HTR-8/SVneo (cell line): ENCODE results near the gene CCDC183.
"Not testable (repeated sequence)": the region's sequence is repeated elsewhere in the genome, so short reads cannot be mapped to it uniquely, and the experiment has no call there.

Experiments
- DNase-seq: peaks from one replicate; pipeline ENCODE4 v3.0.0; 2011; ENCODE audit warnings: low spot score, mixed read lengths; ENCODE audit not compliant: insufficient read length
- FAIRE-seq: peaks from 2 replicates; lab custom pipeline; 2011; peaks lifted over from hg19 to GRCh38; lab: Jason Lieb, UNC

CCDC183 gene

DNA sequence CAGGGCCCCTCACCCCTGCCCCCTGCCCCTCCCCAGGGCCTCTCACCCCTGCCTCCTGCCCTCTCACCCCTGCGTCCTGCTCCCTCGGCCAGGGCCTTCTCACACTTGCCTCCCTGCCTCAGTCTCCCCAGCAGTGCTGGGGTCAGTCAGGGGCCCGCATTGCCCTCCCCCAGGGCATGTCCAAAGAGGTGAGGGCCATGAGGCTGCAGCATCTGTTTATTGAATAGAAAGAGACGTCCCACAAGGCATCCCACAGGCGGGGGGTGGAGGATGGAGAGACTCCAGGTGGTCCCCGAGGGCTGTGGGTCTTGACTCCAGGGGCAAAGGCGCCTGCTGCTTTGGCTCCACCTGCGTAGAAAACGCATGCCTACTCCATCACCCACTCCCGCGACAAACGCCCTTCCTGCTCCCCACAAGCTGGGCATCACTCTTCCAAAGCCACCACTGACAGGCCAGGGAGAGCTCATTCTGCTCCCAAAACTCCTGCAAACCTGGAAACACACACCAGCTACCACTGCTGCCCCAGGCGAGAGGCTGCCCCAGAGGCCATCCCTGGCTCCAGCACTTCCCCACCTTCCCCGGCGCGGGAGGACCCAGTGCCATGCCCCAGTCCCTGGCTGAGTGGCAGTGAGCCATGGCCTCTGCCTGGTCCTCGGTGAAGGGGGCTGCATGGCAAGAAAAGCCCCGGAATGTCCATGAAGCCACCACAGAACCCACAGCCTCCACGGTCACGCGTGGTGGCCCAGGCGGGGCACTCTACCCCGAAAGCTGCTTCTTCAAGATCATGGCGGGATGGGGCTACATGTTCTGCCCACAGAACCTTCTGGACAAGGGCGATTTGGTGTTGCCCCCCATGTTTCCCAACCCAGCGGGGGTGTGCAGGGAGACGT is 36.5 kb upstream of the CCDC183 start:
- no peak for DNase-seq
- no peak for FAIRE-seq

DNA sequence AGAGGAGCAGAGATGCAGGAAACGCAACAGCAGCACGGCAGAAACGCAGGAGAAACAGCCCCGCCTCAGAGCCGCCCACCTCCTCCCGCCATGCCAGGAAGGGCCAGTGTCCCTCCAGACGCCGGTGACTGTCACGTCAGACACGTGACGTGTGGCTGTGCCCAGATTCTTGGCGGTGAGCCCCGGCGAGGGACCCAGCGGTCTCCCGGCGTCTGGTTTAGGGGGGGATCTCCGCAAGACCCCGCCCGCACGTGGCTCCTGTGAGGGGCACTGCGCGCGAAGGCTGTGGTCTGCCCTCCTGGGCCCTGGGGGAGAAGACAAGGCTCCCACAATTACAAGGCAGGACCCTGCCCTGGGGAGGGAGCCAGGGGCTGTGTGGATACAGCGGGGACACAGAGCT is 35.7 kb upstream of the CCDC183 start:
- DNase-seq (no peak), FAIRE-seq (no peak)

DNA sequence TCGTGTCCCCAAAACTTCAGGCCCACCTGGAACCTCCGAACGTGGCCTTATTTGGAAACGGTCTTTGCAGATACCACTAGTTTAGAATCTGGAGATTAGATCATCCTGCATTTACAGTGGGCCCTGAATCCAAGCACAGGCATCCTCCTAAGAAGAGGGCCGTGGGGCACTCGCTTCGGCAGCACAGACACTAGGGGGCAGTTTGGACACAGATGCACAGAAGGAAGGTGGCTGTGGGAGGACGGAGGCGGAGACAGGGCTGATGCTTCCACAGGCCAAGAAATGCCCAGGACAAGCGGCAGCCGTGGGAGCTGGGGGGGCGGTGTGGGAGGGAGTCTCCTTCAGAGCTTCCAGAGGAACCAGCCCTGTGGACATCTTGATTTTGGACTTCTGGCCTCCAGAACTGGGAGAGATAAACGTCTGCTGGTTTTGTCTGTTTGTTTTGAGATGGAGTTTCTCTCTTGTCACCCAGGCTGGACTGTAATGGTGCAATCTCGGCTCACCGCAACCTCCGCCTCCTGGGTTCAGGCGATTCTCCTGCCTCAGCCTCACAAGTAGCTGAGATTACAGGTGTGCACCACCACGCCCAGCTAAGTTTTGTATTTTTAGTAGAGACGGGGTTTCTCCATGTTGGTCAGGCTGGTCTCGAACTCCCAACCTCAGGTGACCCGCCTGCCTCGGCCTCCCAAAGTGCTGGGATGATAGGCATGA is 35.1 kb upstream of the CCDC183 start:
- DNase-seq (peak; percentile 72), FAIRE-seq (peak; percentile 62)

DNA sequence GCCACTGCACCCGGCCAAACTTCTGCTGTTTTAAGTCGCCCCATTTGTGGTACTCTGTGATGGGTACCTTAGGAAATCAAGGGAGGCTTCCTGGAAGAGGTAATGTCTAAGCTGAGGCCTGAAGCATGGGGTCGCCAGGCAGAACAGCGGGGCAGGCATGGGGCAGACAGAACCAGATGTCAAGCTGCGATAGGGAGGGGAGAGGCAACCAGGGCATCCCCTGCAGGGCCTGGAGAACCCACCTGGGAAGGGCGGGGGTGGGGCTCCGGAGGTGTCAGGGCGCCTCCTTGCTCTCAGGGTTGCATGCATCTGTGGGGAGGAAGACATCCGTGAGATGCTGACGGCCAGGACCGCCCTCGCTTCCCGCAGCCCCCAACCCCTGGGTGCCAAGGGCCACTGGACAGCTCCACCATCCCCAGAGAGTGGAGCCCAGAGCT is 34.6 kb upstream of the CCDC183 start:
- FAIRE-seq (no peak), DNase-seq (no peak)

DNA sequence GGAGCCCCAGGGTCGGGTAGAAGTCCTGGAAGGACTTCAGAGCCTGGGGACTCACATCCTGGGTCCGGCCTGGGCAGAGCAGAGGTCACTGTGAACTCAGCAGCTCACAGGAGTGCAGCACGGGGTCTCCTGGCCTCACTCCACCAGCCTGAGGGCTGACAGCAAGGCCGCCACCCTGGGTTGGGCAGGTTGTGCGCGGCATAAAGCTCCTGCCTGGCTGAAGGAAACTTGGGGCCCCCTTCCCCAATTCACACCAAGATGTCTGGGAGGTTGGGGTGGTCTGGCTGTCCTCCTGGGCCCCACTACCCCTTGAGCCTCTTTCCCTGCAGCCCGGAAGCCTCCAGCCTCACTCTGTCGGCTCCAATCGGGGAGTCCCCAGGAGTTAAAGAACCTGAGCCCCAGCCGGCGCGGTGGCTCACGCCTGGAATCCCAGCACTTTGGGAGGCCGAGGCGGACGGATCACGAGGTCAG is 33.9 kb upstream of the CCDC183 start:
- DNase-seq = no peak

DNA sequence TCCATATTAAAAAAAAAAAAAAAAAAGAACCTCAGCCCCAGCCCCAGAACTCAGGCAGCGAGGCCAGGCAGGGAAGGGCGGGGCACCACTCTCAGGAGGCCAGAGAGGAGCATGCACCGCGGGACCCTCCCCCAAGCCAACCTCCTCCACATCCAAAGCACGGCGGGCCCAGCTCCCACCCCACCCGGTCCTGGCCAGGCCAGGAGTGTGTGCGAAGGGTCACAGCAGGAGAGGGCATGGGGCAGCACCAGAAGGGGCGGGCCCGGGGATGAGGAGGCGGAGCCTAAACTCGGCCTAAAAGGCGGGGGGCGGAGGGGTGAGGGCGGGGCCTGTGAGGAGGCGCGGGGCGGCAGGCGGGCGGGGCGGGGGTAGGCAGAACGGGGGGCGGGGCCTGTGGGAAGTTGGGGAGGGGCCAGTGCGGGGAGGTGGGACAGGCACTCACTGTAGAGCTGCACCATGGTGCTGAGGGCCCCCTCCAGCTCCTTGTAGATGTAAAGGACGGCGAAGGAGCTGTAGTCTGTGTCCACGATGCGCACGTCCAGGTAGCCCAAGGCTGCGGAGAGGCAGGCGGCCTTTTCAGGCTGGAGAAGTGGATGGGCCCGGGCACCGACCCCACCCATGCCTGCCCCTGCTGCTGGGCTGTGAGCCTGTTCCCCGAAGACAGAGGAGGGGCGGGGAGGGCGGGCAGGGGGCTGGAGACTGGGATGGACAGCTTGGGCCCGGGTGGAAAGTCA is 33.1 kb upstream of the CCDC183 start:
- DNase-seq (no peak), FAIRE-seq (no peak)

More for the DNA sequence above, 33.9 kb upstream of the CCDC183 start:
- FAIRE-seq = no peak

DNA sequence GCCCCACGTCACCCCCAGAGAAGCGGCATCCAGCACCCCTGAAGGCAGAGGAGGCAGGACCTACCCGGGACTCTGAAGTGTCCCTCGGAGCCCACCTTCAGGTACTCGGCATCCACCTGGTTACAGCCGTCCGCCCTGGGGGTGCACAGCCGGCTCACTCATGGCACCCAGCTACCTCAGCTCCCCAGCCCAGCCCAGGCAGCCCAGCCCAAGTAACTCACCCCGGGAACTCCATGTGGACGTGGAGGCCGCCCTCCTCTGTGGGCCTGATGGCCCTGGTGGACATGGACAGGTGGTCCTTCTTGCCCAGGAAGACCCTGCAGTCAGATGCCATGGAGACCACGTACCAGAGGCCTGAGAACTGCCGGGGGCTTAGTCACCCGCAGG is 32.5 kb upstream of the CCDC183 start:
- FAIRE-seq (no peak), DNase-seq (no peak)

DNA sequence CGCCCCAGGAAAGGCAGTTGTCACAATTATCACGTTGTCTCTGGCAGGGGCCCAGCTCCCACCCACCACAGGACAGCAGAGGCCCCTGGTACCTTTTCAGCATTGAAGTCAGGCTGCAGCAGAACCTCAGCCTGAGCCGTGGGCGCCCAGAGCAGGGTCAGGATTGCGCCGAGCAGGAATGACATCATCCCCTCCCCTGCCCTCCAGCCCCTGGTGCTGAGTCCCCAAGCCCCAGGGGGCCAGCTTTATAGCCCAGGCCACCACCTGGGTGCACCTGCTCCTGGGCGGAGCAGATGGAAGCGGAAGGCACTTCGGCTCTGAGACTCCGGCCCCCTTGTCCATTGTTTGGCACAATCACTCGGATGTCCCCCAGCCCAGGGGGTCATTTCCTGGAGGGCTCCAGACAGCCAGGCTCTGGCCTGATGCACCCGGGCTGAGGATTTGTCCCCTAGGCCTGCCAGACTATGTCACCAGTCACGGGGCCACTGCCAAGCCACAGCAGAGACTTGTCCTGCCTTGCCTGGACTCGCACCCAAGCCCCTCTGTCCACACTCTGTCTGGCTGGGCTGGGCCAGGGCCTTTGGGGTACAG is 31.7 kb upstream of the CCDC183 start, which contains the start of gene LCN15:
TSS of gene LCN15 (minus strand) at position 218 of the 591 bp plus-strand sequence. CDS start at position 188, 30 bp downstream.
- FAIRE-seq (no peak), DNase-seq (no peak)

DNA sequence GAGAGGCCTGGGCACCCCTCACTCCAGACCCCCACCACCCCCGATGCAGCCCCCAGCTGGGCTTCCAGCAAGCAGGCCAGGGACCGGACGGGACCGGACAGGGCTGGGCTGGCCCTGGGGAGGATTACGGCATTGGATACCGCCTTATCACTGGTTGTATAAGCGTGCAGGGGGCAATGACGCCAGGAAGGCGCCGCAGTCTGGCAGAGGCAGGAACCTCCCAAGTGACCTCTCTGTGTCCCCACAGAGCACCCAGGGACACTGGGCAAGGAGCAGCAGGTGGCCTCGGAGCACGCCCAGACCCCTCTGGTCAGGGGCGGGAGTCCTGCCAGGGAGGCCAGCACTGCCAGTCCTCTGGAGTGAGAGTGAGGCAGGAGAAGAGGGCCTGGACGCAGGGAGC is 31.1 kb upstream of the CCDC183 start:
- no peak for FAIRE-seq
- DNase-seq = no peak

DNA sequence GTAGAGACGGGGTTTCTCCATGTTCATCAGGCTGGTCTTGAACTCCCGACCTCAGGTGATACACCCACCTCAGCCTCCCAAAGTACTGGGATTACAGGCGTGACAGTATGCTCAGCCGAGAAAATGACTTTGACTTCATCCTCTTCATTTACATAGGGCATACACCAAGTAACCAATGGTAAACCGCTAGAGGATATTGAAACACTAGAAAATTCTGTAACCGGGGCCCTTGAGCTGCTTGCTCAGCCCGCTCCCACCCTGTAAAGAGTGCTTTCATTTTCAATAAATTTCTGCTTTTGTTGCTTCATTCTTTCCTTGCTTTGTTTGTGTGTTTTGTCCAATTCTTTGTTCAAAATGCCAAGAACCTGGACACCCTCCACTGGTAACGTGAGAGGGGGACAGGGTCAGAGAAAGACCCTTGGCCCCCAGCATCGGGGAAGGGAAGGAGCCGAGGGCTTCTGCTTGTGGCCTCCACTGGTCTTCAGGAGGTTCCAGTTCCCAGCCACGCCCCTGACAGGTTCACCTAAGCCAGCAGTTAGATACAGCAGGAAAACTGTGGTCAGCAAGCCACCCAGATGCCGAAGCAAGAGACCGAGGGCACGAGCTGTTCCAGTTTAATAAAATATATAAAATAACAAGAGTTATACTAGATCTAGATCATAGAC is 30.3 kb upstream of the CCDC183 start:
- not testable (repeated sequence) for FAIRE-seq, DNase-seq

DNA sequence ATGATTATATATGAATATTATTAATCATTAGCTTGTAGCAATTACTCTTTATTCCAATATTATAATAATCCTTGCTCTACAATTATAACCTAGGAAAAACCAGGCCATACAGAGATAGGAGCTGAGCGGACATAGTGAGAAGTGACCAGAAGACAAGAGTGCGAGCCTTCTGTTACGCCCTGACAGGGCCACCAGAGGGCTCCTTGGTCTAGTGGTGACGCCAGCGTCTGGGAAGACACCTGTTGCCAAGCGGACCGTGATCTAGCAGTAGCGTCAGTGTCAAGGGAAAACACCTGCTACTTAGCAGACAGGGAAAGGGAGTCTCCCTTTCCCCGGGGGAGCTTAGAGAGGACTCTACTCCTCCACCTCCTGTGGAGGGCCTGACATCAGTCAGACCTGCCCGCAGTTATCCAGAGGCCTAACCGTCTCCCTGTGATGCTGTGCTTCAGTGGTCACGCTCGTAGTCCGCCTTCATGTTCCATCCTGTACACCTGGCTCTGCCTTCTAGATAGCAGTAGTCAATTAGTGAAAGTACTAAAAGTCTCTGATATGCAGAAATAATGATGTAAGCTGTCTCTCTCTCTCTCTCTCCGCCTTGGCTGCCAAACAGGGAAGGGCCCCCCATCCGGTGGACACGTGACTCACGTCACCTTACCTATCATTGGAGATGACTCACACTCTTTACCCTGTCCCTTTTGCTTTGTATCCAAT is 29.6 kb upstream of the CCDC183 start:
- not testable (repeated sequence) for FAIRE-seq, DNase-seq

DNA sequence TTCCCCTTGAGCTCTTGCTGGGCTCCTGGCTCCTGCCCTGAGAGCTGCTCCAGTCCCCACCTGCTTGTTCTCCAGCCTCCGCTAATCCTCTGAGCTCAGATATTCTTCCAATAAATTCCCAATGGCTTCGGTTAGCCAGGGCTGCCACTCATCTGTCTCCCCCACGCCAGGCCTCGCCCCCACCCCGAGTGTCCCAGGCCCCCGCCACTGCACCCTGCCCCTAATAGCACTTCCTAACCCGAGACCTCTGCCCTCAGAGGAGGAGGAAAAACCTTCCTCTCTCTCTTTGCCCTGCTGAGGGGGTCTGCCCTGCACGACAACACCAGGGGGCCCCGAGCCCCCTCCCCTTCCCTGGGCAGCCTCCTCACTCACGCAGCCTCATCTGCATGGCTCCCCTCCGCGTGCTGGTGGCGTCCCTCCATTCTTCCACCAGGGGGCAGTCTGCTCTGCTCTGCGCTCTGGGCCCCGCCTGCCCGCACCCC is 26.4 kb upstream of the CCDC183 start:
- no peak for FAIRE-seq
- no peak for DNase-seq

DNA sequence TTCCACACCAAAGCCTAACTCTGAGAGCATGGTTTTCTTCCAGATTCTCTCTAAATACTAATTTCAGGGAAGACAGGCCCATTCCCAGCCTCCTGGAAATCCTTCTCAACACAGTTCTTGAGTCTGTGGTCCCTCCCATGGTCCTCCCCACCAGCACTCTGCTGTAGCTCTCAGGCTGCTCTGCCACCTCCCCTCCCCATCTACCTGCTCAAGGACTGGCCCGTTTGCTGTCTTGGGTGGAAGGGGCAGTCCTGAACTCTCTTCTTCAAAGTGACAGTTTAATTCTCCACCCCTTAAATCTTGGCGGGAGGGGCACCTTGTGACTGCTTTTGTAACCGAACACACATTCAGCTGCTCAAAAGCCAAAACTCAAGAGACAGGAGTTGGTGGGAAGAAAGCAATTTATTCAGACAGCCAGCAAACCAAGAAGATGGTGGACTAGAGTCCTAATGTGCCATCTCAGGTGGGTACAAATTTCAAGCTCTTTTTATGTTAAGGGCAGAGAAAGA is 24.2 kb upstream of the CCDC183 start:
- FAIRE-seq (no peak), DNase-seq (no peak)

DNA sequence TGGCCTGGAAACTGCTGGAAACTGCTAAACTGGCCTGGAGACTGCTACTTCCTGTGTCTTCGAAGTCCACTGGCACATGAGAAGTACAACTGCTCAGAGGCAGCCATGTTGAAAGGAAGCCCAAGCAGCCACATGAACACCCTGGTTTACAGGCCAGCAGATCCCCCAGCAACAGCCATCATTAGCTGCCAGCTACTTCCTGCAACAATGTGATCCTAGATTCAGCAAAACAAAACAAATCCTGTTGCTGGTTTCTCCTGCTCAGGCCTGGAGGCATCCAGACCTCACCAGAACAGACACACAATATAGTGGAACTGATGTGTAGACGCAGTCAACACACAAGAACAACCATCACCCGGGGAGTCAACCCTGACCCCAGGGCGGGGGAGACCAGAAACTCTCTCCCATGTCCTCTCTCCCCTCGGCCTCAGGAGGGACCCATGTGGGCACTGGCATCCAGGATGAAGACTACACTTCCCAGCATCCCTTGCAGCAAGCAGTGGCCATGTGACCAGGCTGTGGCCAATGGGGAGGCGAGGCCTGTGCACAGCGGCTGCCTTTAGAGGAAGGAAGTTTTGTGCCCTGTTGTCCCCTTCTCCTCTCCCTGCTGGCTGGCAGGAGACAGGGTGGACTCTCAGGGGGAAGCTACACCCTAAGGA is 22.6 kb upstream of the CCDC183 start:
- no peak for DNase-seq

DNA sequence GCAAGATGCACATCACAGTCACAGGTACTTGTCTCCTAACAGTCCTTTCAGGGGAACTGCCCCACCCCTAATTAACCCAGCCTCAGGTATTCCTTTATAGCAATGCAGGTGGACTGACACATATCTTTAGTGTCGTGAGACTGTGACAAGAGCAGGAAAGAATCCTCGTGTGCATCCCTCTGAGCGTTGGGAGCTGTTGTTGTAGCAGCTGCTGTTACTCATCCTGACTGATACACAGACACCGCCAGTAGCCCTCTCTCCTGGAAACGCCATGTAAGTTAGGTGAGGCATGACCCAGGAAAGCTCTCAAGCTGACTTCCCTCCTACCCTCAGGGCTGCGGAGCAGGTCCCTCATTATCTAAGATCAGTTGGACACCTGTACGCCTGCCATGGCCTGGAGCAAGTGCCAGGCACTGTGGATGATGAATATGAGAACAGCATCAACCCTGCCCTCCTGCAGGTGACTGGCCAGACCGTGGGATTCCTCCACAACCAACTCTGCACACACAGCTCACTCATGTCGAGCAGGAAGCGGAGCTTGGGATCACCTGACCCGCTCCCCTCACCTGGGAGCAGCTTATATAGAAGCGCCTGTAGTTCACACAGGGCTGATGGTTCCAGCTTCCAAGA is 21.6 kb upstream of the CCDC183 start:
- FAIRE-seq (no peak), DNase-seq (no peak)

More for the DNA sequence above, 22.6 kb upstream of the CCDC183 start:
- FAIRE-seq = no peak

DNA sequence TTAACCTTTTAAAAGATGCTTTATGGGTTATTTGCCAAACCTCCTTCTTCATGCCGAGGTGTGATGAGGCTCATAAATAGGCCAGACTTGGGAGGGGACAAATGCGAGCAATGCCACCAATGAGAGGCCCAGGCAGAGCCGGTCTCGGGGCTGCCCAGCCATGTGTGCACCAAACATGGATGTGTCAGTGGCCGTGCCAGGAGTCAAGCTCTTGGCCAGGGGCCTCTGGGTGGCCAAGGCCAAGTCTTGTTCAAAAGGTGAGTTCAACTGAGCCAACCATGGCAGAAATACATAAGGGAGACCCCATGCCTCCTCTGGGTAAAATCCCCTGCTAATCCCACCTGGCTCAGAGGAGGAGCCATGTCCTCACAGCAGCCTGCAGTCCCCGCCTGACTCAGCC is 20.9 kb upstream of the CCDC183 start:
- no peak for FAIRE-seq

DNA sequence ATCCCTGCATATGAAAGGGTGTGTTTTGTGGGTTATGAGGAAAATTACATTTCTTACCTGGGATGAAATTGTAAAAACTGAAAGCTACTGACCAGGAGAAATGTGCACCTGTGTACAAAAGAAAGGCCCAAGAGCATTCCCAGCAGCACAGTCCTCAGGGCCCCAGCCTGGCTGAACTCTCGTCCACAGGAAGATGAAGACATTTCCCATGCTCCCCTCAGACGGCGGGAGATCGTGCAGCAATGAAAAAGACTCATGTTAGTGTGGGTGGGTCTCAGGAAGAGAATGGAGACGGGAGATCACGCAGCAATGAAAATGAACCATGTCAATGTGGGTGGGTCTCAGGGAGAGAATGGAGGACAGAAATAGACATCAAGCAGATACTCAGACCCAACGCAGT is 19.2 kb upstream of the CCDC183 start:
- FAIRE-seq (no peak), DNase-seq (no peak)

More for the DNA sequence above, 20.9 kb upstream of the CCDC183 start:
- DNase-seq = no peak

DNA sequence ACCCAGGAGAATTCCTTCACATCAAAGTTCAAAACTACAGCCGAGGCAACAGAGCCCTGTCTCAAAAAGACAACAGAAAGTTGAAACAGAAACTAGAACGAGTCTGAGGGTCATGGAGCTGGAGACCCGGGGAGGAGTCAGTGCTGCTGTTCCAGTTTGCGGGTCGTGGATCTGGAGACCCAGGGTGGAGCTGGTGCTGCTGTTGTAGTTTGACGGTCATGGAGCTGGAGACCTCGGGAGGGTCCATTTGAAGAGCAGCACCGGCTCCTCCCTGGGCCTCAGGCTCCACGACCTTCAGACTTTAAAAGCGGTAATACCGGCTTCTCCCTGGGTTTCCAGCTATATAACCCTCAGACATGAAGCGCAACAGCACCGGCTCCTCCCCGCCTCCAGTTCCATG is 18.8 kb upstream of the CCDC183 start:
- DNase-seq (no peak), FAIRE-seq (no peak)
